ENCODE measurements around the gene LEKR1. TPM values are rescaled to one million over a fixed set of nuclear protein-coding genes. Genes with fewer than 3 reads are reported as not detected.

LEKR1 gene
- total and polyA plus RNA-seq, 11 donors, result 0.22 to 1.8 (median 0.89) TPM; not detected in 1

GRCh38 chr3:157061265-157061664 lies 235.1 kb downstream of the LEKR1 start:
- no peak for DNase-seq
- WGBS, 4 donors, result 82 to 92% (median 88%) methylated on average over 1 of the region's 1 CpG
- intact Hi-C loops (cut with DNase I), result no loop called here

GRCh38 chr3:157063469-157063868 lies 237.3 kb downstream of the LEKR1 start:
- whole genome bisulfite sequencing, 4 donors, result 78 to 90% (median 86%) methylated on average over 5 of the region's 5 CpGs
- TF ChIP-seq POLR2A (IDR thresholded peaks at IDR 0.05) (no peak), CTCF (IDR thresholded peaks at IDR 0.05) (no peak)
- Histone ChIP-seq H3K36me3 (no peaks in the 10 kb centered on the region), H3K9me3 (peaks cover 0 to 3% (median 0%) of the 10 kb centered on the region in 12 donors), H3K27ac (no peak overlapping the region), H3K4me3 (no peak overlapping the region), H3K4me1 (peaks cover 0 to 15% (median 0%) of the 10 kb centered on the region in 12 donors), H3K27me3 (no peaks in the 10 kb centered on the region)
- intact Hi-C loops (cut with DNase I), result no loop called here
- no peak for DNase-seq
- no peak for ATAC-seq

More at GRCh38 chr3:157061265-157061664, 235.1 kb downstream of the LEKR1 start:
- Histone ChIP-seq H3K36me3 (no peaks in the 10 kb centered on the region), H3K9me3 (peaks cover 0 to 3% (median 0%) of the 10 kb centered on the region in 12 donors), H3K4me1 (peaks cover 0 to 5% (median 0%) of the 10 kb centered on the region in 12 donors), H3K27me3 (no peaks in the 10 kb centered on the region), H3K4me3 (no peak overlapping the region), H3K27ac (no peak overlapping the region)
- TF ChIP-seq POLR2A (IDR thresholded peaks at IDR 0.05) (no peak), CTCF (IDR thresholded peaks at IDR 0.05) (no peak)
- ATAC-seq, result no peak

GRCh38 chr3:157063926-157064325 lies 237.8 kb downstream of the LEKR1 start:
- no peak for ATAC-seq
- Histone ChIP-seq H3K36me3 (no peaks in the 10 kb centered on the region), H3K27me3 (no peaks in the 10 kb centered on the region), H3K27ac (no peak overlapping the region), H3K4me1 (peaks cover 0 to 15% (median 0%) of the 10 kb centered on the region in 12 donors), H3K4me3 (no peak overlapping the region), H3K9me3 (peaks cover 0 to 3% (median 0%) of the 10 kb centered on the region in 12 donors)
- WGBS, 4 donors, result 67 to 76% (median 75%) methylated on average over 2 of the region's 2 CpGs
- TF ChIP-seq CTCF (IDR thresholded peaks at IDR 0.05) (no peak), POLR2A (IDR thresholded peaks at IDR 0.05) (no peak)
- no peak for DNase-seq
- intact Hi-C loops (cut with DNase I), result no loop called here

DNA sequence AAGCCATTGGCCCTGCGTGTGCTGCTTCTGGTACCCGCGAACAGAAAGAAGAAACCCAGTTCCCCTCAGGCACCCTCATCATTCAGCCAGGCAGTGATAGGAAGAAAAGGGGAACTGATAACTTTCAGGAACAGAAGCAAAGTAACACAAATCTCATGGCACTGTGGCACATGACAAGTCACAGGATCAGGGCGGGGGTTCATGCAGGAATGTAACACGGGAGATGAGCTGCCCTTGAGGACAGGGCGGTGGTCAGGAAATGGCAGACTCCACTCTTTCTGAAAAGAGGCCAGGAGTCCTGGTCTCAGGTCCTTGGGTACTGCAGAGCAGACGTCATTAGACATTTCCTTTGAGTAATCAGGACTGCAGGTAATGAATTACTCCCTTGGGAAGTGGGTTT lies 238.2 kb downstream of the LEKR1 start:
- Histone ChIP-seq H3K9me3 (peaks cover 0 to 3% (median 0%) of the 10 kb centered on the region in 12 donors), H3K27me3 (no peaks in the 10 kb centered on the region), H3K27ac (no peak overlapping the region), H3K4me3 (no peak overlapping the region), H3K36me3 (no peaks in the 10 kb centered on the region), H3K4me1 (peaks cover 0 to 15% (median 0%) of the 10 kb centered on the region in 12 donors)
- ATAC-seq (peak in 1 of 4 donors; percentile 24), DNase-seq (no peak)
- TF ChIP-seq CTCF (IDR thresholded peaks at IDR 0.05), result no peak
- TF ChIP-seq POLR2A (IDR thresholded peaks at IDR 0.05), result no peak
- intact Hi-C loops (cut with DNase I), result no loop called here
- 51 to 68% (median 59%) methylated on average over 7 of the region's 7 CpGs for WGBS, 4 donors
